ENCODE data around the gene BMERB1.

The BMERB1 gene

DNA sequence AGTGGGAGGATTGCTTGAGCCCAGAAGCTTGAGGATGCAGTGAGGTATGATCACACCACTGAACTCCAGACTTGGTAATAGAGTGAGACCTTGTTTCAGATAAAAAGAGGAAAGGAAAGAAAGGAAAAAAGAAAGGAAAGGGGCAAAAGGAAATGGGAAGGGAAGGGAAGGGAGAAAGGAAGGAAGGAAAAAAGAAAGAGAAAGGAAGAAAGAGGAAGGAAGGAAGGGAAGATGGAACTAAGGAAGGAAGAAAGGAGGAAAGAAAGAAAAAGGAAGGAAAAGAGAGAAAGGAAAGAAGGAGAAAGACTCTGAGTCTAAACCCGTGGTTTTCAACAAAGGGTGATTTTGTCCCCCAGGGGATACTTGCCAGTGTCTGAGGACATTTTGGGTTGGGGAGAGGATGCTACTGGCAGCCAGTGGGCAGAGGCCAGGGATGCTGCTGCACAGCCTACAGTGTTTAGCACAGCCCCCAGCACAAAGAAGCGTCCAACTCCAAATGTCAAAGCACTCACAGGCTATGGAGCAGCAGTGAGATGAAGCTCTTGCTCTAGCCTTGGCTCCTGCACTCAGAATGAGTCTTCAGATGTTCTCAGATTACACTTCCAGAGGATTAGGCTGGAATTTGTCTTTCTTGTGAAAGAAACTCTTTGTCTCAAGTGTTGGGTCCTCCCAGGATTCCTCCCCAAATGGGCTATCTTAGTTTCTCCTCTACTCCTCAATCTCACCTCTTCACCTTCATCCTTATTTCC lies 64.2 kb downstream of the BMERB1 start:
- DNase-seq = no peak

DNA sequence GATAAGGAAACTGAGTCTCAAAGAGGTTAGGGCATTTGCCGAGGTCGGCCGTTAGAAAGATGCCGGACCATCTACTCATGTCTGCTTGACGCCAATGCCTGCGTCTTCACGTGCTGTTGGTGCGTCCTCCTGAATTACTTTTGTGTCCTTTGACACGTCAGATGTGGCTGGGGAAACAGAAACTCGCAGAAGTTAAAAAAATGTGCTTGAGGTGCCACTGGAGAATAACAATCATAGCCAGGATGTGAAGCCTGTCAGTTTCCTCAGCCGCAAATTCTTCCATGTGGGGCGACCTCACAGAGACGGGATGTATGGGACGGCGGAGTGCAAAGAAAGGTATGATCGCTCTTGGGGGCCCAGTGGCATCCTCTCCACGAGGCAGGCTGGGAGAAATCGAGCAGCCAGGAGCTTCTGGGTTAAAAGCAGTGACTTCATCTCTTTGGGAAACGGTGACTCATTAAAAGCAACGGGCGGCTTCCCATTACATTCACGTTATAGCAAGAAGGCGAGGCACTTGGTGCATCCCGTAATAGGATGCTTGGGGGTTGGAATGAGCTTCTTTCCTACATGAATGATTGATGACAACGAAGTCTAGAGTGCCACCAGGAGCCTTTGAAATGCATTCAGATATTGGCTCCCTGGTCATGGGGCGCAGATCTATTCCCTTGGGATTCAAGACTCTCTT lies 67.8 kb downstream of the BMERB1 start:
- no peak for DNase-seq

DNA sequence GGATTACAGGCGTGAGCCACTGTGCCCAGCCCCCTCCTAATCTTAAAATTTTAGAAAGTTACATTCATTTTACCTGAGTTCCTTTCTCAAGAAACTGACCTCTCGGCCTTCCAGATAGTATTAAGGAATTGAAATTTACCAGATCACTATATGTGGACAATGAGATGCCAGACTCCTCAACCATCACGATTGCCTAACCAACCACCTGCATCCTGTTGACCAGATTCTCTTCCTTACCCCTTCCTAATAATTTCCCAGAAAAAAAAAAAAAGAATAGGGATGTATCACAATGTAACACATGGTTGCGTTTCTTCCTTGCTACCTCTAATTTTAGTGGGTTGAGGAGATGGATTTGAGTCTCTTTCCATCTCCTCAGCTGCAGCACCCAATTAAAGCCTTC lies 72.1 kb downstream of the BMERB1 start:
- DNase-seq = no peak

DNA sequence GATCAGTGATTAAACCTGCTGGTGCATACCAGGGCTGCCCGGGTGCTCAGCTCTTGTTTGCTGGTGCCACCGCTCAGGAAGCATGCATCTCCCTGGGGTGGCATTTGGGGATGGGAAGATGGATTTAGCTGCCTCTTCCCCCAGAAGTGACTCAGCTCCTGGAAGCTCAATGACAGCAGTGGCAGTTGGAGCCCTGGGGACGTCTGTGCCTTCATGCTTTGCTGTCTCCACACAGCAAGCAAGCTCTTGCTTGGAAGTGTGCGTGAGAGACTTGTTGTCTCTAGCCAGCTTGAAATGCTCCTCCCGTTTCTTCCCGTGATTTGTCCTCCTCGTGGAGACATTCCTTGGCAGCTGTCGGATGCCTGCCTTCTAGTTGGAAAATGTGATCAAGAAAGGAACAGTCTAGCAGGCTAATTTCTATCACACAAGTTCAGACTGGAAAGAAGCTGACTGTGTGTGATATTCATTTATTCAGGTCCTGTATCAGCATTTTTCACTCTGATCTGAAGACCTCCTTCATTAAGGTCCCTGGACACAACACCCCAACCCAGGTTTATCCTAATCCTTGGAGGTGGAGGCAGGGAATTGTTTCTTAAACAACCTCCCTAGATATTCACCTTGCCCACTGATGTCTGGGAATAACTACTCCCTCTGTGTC lies 73.0 kb downstream of the BMERB1 start:
- DNase-seq = no peak

DNA sequence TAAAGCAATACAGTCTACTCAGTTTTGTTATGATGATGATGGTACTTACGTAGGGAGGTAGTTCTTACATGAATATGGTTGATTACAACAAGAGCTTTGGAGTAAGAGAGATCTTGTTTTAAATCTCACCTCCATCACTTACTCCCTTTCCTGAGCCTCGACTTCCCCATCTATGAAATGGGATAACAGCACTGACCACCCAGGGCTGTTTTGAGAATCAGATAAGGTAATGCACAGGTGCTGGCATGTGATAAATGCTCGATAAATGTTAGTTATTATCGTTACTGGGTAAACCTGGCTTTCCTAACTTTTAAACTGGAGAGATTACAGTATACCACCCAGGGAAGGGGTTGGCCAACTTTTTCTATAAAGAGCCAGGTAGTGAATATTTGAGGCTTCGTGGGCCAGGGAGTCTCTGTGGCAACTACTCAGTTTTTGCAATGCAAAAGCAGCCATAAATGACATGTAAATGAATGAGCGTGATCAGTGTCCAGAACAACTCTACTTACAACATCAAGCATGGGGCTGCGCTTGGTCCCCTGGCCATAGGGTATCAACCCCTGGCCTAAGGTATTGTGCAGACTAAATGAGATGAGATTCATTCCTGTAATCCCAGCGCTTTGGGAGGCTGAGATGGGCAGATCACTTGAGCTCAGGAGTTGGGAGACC lies 73.7 kb downstream of the BMERB1 start:
- no peak for DNase-seq

DNA sequence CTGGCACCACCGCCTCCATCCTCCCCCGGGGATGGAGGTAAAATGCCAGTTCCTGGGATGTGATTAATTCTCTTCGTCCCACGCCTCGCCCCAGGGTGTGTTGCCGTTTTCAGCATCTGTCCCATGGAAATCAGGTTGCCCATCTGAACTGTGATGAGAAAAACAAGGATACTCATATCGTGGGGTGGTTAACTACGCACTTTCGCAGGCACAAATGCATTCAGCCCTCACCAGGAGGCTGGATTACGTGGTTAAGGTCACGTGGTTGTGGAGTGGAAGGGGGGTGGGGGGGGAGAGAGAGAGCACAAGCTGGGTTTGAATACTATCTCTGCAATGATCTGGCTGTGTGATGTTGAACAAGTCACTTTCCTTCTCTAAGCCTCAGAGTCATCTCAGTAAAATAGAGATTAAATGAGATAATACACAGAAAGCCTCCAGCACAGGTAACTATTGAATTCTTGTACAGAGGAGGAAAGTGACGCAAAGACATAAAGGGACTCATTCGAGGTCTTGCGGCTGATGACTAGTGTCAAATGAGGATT lies 74.7 kb downstream of the BMERB1 start:
- no peak for DNase-seq

DNA sequence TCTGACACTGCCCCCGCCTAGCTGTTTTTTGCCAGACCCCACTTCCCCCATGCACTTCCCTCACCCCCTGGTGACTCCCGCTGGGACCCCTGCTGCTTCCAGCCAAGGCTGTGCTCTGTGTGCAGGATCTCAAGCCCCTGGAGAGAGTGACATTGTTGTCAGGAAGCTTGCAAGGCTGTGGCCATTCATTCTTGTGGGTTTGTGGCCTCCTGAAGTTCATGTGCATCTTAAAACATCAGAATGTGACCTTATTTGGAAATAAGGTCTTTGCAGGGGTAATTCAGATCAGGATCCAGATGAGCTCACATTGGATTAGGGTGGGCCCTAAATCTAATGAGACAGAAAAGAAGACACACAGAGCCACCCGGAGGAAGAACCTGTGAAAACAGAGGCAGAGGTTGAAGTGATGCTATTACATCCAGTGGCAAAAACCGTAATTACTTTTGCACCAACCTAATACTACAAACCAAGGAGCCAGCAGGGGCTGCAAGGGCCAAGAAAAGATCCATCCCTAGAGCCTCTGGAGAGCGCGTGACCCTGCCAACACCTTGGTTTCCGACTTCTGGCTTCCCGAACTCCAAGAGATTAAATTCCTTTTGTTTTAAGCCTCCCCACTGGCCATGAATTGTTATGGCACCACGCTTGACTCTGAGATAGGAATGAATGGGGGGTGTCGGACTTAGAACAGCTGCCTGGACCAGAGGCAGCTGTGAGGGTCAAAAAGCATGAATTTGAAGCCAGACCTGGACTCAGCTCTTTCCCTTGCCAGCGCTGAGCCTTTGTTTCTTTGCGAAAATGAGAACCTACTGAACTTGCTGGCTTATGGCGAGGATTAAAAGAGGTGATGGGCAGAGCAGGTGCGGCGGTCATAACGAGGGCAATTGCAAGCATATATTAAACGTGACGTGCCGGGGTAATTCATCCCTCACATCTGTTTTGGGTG lies 75.5 kb downstream of the BMERB1 start:
- no peak for DNase-seq

DNA sequence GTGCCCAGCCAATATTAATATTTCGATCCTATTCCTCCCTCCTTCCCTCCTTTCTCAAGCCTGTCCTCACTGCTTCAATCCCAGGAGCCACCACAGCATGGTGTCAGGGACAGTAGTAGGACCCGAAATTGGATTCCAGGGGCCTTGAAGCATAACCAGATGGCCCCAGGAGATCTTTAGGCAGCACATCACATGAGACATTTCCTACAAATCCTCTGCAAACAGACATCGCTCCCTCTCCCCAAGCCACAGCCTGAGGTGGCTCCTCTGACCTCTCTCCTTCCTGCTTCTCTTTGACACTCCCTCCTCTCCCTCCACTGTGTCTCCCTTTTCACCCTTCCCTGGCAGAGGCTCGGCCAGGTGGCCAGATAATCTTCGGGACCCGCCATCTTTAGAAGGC lies 76.6 kb downstream of the BMERB1 start:
- no peak for DNase-seq

DNA sequence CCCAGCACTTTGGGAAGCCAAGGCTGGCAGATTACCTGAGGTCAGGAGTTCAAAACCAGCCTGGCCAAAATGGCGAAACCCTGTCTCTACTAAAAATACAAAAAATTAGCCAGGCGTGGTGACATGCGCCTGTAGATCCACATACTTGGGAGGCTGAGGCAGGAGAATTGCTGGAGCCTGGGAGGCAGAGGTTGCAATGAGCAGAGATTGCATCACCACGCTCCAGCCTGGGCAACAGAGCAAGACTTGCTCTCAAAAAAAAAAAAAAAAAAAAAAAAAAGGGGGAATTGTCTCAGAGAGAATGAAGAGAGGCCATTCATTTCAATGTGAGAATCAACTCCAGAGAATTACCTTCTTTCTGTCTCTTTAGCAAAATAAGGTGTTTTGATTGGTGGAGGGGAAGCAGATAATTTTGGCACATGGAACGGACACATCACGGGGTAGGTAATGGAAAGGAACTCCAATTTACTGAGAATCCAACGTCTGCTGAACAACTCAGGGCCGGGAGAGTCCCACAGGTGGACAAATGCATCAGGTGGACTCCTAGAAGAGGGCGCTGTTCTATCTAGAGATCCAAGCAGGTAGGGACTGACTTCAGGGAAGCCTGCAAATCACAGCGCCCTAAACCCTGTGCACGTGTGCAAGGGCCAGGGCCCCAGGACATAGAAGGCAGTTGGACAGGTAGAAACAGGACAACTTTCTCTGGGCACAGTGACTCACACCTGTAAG lies 77.5 kb downstream of the BMERB1 start:
- DNase-seq = no peak

DNA sequence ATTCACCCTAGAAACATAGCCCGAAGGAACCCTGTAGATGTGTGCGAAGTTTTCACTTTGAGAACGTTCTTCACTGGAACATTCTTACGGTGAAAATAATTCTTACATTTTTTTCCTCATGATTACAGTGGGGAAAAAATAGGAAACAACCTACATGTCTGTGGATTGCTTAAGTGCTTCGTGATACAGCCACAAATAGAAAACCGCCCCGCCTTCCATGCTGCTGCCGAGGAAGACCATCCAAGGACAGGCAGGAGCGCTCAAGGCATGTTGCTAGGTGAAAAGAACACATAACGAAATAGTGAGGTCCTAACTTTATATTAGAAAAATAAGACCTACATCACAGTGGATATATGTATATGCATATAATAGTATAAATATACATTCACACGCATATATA lies 78.8 kb downstream of the BMERB1 start:
- no peak for DNase-seq

DNA sequence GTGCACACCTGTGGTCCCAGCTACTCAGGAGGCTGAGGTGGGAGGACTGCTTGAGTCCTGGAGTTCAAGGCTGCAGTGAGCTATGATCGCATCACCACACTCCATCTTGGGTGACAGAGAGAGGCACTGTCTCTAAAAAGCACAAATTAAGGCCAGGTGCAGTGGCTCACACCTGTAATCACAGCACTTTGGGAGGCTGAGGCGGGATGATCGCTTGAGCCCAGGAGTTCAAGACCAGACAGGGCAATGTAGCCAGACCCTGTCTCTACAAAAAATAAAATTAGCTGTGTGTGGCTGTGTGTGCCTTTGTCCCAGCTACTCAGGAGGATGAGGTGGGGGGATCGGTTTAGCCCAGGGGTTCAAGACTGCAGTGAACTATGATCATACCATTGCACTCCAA lies 81.6 kb downstream of the BMERB1 start:
- no peak for DNase-seq

DNA sequence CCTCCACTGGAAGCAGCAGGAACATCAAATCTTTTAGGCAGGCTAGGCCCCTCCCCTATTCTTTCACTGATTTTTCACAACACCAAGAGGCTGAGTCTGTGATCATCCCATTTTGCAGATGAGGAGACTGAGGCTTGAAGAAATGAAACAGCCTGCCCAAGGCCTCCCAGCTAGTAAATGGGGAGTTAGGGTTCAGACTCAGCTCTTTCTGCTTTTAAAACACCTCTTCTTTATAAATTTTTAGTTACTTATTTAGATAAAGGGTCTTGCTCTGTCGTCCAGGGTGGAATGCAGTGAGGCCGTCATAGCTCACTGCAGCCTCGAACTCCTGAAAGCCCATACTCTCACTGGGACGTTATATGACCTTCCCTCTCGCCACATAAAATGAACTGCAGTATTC lies 82.2 kb downstream of the BMERB1 start:
- no peak for DNase-seq

DNA sequence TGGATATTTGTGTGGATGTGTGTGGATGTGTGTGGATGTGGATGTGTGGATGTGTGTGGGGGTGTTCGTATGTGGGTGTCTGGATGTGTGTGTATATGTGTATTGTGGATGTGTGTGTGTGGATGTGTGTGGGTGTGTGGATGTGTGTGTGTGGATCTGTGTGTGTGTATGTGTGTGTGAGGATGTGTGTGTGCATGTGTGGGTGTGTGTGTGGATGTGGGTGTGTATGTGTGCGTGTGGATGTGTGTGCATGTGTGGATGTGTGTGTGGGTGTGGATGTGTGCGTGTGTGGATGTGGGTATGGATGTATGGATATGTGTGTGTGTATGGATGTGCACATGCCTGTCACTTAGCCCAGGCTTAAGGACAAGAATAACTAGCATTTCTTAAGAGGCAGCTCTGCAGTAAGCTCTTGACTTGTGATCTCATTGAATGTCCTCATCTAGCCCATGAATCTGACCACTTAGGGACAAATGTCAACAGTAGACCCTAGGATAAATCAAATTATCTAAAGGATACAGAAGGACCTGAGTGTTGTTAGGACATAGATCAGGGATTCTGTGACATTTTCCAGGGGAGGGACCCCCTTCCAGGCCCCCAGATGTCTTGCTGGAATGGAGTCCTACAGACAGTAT lies 83.5 kb downstream of the BMERB1 start:
- no peak for DNase-seq

DNA sequence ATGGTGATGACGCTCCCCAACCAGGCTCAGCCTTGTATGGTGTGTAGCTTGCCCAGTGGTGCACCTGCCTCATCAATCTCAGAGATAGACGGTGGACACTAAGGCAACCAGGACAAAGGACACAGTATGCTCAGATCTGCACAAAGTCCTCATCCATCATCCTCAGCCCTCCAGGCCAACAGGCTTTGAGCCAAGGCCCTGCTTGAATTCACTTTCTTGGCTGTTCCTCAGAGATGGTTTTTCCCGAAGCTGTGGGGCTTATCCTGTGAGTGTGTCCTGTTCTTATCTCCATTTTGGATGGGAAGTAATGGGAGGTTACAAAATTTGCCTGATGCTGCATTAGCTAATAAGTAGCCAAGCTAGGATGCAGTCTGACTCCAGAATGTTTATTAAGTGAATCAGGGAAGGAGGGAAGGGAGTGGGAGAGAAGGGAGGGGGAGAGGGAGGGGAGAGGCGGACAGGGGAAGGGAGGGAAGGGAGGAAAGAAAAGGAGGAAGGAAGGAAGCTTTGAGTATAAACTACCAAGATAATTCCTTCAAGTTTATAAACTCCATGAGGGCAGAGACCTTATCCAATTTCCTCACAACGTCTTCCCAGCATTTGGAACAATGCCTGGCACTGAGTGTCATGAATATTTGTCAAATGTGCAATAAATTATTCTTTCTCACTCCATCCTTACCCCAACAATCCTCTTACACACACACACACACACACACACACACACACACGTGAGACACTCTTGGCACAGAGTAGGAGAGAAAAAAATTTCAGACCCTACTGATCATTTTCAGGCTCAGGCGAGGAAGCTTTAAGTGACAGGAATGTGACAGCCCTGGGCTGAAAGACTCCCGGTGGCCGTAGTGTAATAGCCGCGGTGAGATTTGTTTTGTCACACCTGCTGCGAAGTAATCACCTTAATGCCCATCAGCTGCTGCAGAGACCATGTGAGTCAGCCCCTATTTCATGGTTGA lies 84.3 kb downstream of the BMERB1 start:
- DNase-seq = no peak

DNA sequence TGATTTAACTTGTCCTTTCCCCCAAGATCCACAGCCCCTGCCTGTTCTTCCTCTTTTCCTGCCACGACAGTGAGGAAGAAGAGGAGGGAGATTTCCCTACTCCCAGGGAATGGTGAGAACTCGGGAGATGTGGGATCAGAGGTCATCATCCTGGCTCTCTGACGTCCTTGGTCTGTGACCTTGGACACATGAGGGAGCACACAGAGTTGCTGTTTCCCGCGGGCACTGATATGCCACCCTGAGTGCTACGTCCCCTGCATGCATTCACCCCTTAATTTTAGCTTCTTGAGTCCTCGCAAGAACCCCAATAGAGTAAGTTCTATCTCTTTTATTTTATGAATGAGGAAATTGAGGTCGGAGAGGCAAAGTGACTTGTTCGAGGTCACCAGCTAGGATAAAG lies 85.4 kb downstream of the BMERB1 start:
- DNase-seq = no peak

DNA sequence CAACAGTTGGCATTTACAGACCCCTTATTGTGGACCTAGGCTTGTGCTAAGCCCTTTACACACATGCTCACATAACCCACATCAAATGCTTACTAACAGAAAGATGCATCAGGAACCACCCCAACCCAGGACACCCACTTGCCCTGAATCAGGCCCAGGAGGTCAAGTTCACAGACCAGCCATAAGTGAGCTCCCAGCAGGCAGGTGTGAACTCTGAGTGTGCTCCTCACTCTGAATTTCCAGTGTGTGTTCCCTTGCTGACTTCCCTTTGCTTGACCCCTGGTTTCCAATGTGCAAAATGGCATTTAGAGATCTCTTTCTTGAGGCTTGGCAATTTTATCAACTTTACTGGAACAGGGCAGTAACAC lies 87.0 kb downstream of the BMERB1 start:
- no peak for DNase-seq

DNA sequence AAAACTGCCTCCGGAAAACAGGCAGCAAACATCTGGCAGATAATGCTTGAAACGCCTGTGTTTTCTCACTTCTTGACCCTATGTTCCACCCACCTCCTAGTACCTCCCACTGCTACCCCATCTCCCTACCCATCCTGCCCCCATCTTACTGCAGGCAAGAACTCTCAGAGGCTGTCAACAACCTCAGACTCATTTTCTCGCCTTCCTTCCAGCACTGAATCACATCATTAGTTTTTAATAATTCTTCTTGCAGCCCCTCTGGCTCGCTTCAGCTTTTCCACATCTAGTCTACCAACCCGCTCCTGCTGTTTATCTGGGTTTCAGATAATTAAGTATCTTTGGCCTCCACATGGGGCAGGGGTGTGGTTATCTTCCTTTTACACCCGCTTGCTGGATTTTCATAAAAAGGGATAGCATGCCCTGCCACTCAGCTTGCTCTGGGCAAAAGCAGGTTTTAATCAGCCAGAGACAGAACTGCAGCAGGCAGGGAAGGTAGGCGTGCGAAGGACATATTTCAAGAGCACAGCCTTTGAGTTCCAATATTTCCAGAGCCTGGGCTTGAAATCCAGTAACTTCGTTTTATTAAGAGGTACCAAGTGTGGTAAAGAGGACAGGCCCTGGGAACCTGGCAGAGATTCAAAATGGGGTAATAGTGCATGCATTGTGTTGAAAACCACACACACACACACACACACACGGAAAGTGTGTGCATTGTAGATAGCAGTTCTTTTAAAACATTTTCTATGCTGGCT lies 87.5 kb downstream of the BMERB1 start:
- no peak for DNase-seq

DNA sequence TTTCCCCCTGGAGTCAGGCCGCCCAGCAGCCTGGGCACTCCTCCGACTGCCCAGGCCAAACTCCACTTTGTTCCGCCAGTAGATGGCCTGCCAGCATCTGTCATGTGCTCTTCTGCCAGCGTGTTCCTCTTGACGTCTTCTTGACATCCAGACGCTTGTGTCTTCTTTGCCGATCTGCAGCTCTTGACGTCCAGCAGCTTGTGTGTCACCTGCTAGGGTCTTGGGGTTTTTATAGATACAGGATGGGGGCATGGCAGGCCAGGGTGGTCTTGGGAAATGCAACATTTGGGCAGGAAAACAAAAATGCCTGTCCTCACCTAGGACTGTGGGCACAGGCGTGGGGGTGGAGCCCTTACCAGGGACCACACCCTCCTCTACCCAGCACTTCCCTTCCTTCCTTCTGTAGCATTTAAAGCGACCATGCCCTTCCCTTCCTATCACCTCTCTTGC lies 88.7 kb downstream of the BMERB1 start:
- DNase-seq = no peak

DNA sequence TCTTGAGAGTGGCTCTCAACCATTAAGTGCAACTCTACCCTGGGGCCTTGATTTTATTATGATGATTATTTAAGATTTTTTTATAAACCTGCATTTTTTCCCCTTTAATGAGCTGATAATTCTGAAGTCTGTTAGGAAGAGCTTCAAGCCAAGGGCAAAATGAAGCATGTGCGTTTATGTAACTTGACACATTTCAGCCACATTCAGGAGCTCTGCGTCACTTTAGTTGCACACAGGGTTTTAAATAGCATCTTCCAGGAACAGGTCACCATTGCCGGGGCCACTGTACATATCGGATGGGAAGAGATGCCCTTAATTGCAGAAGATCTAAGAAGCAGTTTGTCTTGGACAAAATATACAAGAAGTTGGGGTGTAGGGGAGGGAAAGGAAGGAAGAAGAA lies 89.6 kb downstream of the BMERB1 start:
- DNase-seq = no peak
